SK-N-MC (cell line): ENCODE measurements around the gene ZNF317.

Experiments
- EZH2 ChIP-seq: fragments of 200-600 bp; sonication (generic); IDR thresholded peaks from one replicate; pipeline ENCODE4 v1.6.1; 2017; ENCODE audit warnings: antibody characterized with exemption
- FOXP2 ChIP-seq: optimal IDR thresholded peaks from 2 replicates; pipeline ENCODE3; 2011; ENCODE audit warnings: mild to moderate bottlenecking, moderate library complexity; ENCODE audit not compliant: insufficient read depth; ENCODE audit errors: extremely low read length, control extremely low read depth
- POLR2AphosphoS5 ChIP-seq: IDR thresholded peaks from 2 replicates; pipeline ENCODE4 v1.6.1; 2012; ENCODE audit warnings: mild to moderate bottlenecking, low read depth, low read length, borderline replicate concordance

- TF ChIP-seq EZH2: no peak
- TF ChIP-seq POLR2AphosphoS5: no peak
- TF ChIP-seq FOXP2: no peak
Observed at GRCh38 chr19:9178901-9179300, 38.7 kb downstream of the ZNF317 start, which contains the start of gene OR7D2.
